Ectodermal cell (in vitro differentiated cells): ENCODE measurements around the gene NOA1. TPM values are rescaled to one million over a fixed set of nuclear protein-coding genes. Genes with fewer than 3 reads are reported as not detected.

Source experiments
- H3K27ac ChIP-seq: 2 replicates; pipeline ENCODE4 v1.7.0; 2013; ENCODE audit warnings: mild to moderate bottlenecking, low read depth, low read length; ENCODE audit not compliant: insufficient read depth, poor library complexity, severe bottlenecking
- H3K27me3 ChIP-seq: 2 replicates; pipeline ENCODE4 v1.7.0; 2013; ENCODE audit warnings: mild to moderate bottlenecking, low read length; ENCODE audit not compliant: insufficient read depth, control insufficient read depth, poor library complexity, severe bottlenecking
- H3K36me3 ChIP-seq: one replicate; pipeline ENCODE4 v1.7.0; 2013; ENCODE audit warnings: low read length; ENCODE audit not compliant: control insufficient read depth, insufficient read depth
- H3K4me1 ChIP-seq: one replicate; pipeline ENCODE4 v1.7.0; 2013; ENCODE audit warnings: low read length; ENCODE audit not compliant: control insufficient read depth, insufficient read depth
- H3K4me3 ChIP-seq: 2 replicates; pipeline ENCODE4 v1.7.0; 2013; ENCODE audit warnings: low read depth, low read length, control low read depth; ENCODE audit not compliant: insufficient read depth
- H3K9me3 ChIP-seq: 2 replicates; pipeline ENCODE4 v1.7.0; 2013; ENCODE audit warnings: mild to moderate bottlenecking, low read length, moderate library complexity; ENCODE audit not compliant: control insufficient read depth
- WGBS, 2 experiments: methylation state at CpG; one replicate each; pipeline ENCODE4 v1.1.7; 2013; ENCODE audit warnings: missing lambda C conversion rate in 2 of 2; 5-methylcytosine and 5-hydroxymethylcytosine counted together
- polyA plus RNA-seq, 4 experiments: library from polyadenylated mRNA; stranded (reverse); fragments of 50-300 nt; gene quantifications; one replicate each; pipeline ENCODE4 v1.2.3, GENCODE V29; 2013

The NOA1 gene
- polyA plus RNA-seq (2013, experiment 1 of 4): 21.6 TPM
- polyA plus RNA-seq (2013, experiment 2 of 4): 22.5 TPM
- 19.8 TPM for polyA plus RNA-seq (2013, experiment 3 of 4)
- 22.2 TPM for polyA plus RNA-seq (2013, experiment 4 of 4)

DNA sequence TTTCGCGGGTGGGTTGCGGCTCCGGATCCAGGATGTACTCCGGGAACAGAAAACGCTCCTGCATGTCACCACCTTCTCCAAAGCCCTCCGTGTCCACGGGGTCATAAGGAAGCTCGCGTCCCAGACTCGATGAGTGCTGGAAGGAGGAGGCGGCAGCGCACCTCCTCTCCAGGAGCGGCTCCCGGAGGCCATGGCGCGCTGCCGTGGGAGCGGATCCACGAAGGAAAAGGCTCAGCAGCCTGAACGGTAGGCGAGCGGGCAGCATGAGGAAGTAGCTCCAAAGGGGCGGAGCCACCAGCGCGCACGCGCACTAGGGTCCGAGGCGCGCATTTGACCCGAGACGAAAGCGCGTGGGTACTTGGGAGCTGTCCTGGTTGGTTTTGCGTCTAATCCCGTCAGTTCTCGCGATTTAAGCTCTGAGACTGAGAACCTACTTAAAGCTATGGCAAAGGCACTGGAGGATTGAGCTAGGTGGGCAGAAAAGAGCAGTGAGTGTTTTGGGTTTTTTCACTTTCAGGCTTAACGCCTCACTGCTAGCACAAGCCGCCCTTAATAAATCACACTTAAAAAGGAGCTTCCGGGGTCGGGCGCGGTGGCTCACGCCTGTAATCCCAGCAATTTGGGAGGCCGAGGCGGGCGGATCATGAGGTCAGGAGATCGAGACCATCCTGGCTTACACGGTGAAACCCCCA lies at the start of gene NOA1:
Gene NOA1 (minus strand): TSS at position 286 of the 692 bp plus-strand sequence. CDS start 21 bp downstream, at position 265.
- Histone ChIP-seq H3K27ac (peak within 1 kb of the TSS; percentile 76), H3K36me3 (peaks cover 18% of the 10 kb centered on the region), H3K27me3 (no peaks in the 10 kb centered on the region), H3K9me3 (no peaks in the 10 kb centered on the region), H3K4me3 (peak within 1 kb of the TSS; percentile 75), H3K4me1 (peaks cover 5% of the 10 kb centered on the region)
- 2 to 3% methylated on average over 51 of the region's 51 CpGs for WGBS, 2 experiments

DNA sequence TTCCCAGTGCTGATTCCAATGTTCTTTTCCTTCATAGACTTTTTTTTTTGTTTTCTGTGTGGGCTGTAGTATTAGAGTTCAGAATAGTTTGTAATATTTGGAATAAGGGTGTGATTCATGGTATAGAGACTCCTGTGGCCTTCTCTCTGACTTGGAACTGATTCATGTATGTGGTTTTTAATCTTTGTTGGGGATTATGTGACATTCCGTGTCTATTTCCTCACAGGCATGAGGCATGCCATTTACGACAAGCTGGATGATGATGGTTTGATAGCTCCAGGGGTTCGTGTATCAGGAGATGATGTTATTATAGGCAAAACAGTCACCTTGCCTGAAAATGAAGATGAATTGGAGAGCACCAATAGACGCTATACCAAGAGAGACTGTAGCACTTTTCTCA lies 45.7 kb upstream of the NOA1 start:
- 89 to 92% methylated on average over 4 of the region's 4 CpGs for WGBS, 2 experiments
- Histone ChIP-seq H3K4me3 (no peak overlapping the region), H3K9me3 (no peaks in the 10 kb centered on the region), H3K27me3 (no peaks in the 10 kb centered on the region), H3K36me3 (peaks cover 56% of the 10 kb centered on the region), H3K27ac (no peak overlapping the region), H3K4me1 (no peaks in the 10 kb centered on the region)

DNA sequence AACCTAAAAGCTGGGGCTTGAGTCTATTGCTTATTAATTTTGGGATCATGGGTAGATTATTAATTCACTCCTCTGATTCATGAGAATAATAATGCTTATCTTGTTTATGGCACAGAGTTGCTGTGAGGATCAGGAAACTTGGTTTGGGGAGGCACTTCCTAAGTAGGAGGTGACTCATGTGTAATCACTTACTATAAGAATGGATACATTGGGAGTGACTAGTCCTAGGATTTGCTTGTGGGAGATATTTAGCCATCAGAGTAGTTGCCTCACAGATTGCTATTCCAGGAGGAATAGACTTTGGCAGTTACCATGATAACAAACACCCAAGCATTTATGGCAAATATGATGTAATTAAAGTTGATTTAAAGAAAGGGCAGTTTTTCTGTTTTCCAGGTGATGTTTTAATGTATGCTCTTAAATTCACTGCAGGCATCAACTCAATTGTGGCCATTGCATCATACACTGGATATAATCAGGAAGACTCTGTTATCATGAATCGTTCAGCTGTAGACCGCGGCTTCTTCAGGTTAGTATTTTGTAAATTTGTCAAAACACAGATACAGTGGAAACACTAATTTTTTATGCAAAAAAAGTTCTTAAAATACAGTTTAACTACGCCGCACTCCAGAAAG lies 43.2 kb upstream of the NOA1 start:
- Histone ChIP-seq H3K27ac (no peak overlapping the region), H3K27me3 (no peaks in the 10 kb centered on the region)
- 87 to 93% methylated on average over 5 of the region's 5 CpGs for WGBS, 2 experiments

DNA sequence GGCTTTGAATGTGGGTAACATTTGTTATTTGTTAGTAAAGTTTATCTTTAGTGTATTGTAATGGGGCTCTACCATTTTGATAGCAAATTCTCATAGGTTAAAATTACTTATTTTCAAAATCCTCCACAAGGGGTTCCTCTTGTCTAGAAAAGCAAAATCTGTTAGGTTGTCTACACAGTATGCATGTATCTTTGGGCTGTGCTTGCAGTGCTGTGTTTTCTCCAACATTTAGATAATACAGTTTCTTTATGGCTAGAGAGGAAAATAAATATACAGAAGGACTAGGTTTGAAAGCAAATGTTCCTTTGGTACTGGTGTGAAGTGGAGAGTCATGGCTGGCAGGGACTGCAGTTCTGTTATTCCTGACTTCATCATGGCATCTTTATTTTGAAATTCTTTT lies 41.6 kb upstream of the NOA1 start:
- Histone ChIP-seq H3K4me3 (no peak overlapping the region), H3K36me3 (peaks cover 29% of the 10 kb centered on the region)

More for the DNA sequence above, 43.2 kb upstream of the NOA1 start:
- no peaks in the 10 kb centered on the region for H3K4me1 ChIP-seq
- no peaks in the 10 kb centered on the region for H3K9me3 ChIP-seq
- no peak overlapping the region for H3K4me3 ChIP-seq
- H3K36me3 ChIP-seq: peaks cover 42% of the 10 kb centered on the region

DNA sequence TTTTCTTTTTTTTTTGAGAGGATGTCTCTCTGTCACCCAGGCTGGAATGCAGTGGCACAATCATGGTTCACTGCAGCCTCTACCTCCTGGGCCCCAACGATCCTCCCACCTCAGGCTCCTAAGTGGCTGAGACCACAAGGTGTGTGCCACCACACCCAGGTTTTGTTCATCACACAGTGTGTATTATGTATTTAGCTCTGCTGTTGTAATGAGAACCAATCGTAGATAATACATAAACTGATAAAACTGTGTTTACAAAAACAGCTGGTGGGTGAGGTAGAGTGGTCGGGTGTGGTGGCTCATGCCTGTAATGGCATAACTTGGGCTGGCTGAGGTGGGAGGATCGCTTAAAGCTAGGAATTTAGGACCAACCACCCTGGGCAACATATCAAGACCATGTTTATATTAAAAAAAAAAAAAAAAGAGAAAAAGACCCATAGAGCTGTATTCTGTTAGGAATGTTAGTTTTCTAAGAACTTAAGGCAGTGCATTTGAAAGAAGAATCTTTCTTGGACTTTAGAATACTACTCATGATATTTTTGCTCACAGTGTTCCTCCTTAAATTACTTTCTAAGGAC lies 36.2 kb upstream of the NOA1 start:
- Histone ChIP-seq H3K36me3 (peaks cover 33% of the 10 kb centered on the region), H3K4me1 (no peaks in the 10 kb centered on the region), H3K27ac (no peak overlapping the region), H3K4me3 (no peak overlapping the region), H3K9me3 (no peaks in the 10 kb centered on the region), H3K27me3 (no peaks in the 10 kb centered on the region)
- 95 to 97% methylated on average over 3 of the region's 4 CpGs for WGBS, 2 experiments

More for the DNA sequence above, 41.6 kb upstream of the NOA1 start:
- H3K4me1 ChIP-seq: no peaks in the 10 kb centered on the region
- H3K9me3 ChIP-seq: no peaks in the 10 kb centered on the region
- H3K27me3 ChIP-seq: no peaks in the 10 kb centered on the region
- H3K27ac ChIP-seq: no peak overlapping the region

DNA sequence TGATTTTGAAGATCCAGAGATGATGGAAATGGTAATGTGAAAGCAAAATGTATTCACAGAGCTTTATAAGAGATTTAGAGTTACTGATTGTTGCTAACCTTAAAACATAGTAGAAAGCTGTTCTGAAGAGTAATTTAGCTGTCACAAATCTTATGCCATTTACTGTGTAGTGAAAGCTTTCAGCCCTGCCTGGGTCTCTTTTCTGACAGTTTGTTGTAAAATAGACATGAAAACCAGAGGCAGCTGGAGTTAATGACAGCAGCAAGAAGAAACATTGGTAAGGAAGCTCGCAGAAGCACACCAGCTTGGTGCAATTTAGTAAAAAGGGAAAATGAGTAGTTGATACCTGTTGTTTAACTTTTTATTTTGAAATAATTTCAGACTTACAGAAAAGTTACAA lies 22.3 kb upstream of the NOA1 start:
- Histone ChIP-seq H3K36me3 (peaks cover 40% of the 10 kb centered on the region), H3K4me1 (no peaks in the 10 kb centered on the region), H3K27ac (no peak overlapping the region), H3K9me3 (no peaks in the 10 kb centered on the region), H3K4me3 (no peak overlapping the region), H3K27me3 (no peaks in the 10 kb centered on the region)
- WGBS, 2 experiments: 88 to 100% methylated on average over 1 of the region's 1 CpG

DNA sequence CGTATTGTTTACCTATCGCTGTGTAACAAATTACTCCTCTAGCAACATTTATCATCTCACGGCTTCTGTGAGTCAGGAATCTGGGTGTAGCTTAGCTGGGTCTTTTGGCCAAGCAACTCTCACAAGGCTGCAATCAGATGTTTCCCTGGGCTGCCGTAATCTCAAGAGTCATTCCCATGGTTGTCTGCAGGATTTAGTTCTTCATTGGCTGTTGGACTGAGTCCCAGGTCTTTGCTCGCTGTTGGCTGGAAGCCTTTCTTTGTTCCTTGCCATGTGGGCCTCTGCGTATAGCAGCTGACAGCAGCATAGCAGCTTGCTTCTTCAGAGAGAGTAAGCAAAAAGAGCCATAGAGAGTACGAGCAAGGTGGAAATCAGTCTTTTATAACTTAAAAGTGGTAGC lies 18.1 kb upstream of the NOA1 start:
- H3K27me3 ChIP-seq: no peaks in the 10 kb centered on the region
- H3K4me1 ChIP-seq: no peaks in the 10 kb centered on the region
- 96 to 97% methylated on average over 7 of the region's 7 CpGs for WGBS, 2 experiments
- no peak overlapping the region for H3K27ac ChIP-seq
- H3K36me3 ChIP-seq: peaks cover 40% of the 10 kb centered on the region
- no peak overlapping the region for H3K4me3 ChIP-seq
- H3K9me3 ChIP-seq: no peaks in the 10 kb centered on the region

DNA sequence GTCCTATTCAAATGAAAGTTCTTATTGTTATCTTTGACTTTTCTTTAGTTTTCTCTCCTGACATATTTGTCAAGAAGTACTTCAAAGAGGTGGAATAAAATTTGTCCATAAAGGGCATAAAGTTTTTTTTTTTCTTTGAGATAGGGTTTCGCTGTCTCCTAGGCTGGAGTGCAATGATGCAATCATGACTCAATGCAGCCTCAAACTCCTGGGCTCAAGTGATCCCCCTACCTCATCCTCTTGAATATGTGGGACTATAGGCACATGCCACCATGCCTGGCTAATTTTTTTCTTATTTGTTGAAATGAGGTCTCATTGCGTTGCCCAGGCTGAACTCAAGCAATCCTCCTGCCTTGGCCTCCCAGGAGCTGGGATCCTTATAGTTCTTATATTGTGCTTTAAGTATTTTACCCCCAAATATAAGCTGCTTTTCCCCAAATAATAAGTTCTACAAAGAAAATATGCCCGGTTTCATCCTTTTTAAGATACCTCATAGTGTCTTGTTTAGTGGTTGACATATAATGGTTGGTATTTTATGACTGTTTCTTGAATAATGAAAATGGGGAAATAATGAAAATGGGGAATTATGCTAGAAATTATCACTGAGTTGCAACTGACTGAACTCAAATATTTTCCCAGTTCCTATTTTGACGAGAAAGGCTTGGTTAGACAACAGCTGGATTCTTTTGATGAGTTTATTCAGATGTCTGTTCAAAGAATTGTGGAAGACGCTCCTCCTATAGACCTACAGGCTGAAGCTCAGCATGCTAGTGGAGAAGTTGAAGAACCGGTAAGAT lies 12.9 kb upstream of the NOA1 start:
- WGBS, 2 experiments: 95 to 97% methylated on average over 5 to 6 of the region's 6 CpGs
- no peaks in the 10 kb centered on the region for H3K27me3 ChIP-seq
- peaks cover 33% of the 10 kb centered on the region for H3K36me3 ChIP-seq
- H3K27ac ChIP-seq: no peak overlapping the region
- no peak overlapping the region for H3K4me3 ChIP-seq
- no peaks in the 10 kb centered on the region for H3K9me3 ChIP-seq
- H3K4me1 ChIP-seq: no peaks in the 10 kb centered on the region

DNA sequence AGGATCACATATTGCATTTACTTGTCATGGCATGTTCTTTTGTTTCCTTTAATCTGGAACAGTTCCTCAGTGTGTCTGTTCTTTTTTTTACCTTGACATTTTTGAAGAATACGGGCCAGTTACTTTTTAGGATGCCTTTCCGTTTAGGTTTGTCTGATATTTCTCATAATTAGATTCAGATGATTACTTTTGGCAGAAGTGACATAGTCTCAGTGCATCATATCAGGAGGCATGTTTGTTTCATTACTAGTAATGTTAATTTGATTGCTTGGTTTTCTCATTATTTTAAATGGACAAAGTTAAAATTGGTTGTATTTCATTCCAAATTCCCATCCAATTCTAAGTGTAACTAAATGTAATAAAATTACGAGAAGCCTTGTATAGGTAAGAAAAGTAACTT lies 9.5 kb upstream of the NOA1 start:
- 97 to 100% methylated on average over 2 of the region's 3 CpGs for WGBS, 2 experiments
- Histone ChIP-seq H3K4me3 (no peak overlapping the region), H3K27ac (no peak overlapping the region), H3K4me1 (no peaks in the 10 kb centered on the region), H3K36me3 (peaks cover 29% of the 10 kb centered on the region), H3K9me3 (no peaks in the 10 kb centered on the region), H3K27me3 (no peaks in the 10 kb centered on the region)

DNA sequence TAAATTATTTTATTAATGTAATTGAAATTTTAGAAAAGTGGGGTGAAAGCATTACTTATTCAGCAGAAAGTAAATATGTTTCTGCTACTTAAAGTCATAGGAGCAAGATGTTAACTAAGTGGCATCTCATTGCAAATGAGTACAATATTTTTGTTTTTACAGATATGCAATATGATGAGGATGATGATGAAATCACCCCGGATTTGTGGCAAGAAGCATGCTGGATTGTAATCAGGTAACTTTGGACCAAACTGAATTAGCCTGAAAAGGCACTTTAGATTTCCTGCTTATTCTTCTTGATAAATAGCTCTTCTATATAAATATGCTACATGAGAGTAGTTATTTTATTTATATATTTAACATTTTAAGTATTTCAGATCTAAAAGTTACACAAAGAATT lies 8.8 kb upstream of the NOA1 start:
- Histone ChIP-seq H3K9me3 (no peaks in the 10 kb centered on the region), H3K27me3 (no peaks in the 10 kb centered on the region), H3K4me3 (no peak overlapping the region), H3K4me1 (no peaks in the 10 kb centered on the region), H3K27ac (no peak overlapping the region), H3K36me3 (peaks cover 24% of the 10 kb centered on the region)
- WGBS, 2 experiments: 90 to 100% methylated on average over 1 of the region's 1 CpG
